GM06990 (cell line): ENCODE data around the gene XPOT.
A peak's percentile ranks its signal among the peaks of the same experiment; 100 is the strongest.

ENCODE experiments used
- DNase-seq: peaks from one replicate; pipeline ENCODE4 v3.0.0-alpha.2; 2011; ENCODE audit not compliant: insufficient read length; ENCODE audit errors: extremely low read depth
- H3K27me3 ChIP-seq: replicated peaks from 2 replicates; pipeline ENCODE4 v1.6.0; 2011; ENCODE audit warnings: low read length; ENCODE audit not compliant: control insufficient read depth, insufficient read depth
- H3K36me3 ChIP-seq: 2 replicates; pipeline ENCODE4 v1.5.1; 2011; ENCODE audit warnings: low read length; ENCODE audit not compliant: control insufficient read depth, insufficient read depth
- H3K4me3 ChIP-seq: replicated peaks from 2 replicates; pipeline ENCODE4 v1.5.1; 2011; ENCODE audit warnings: low read depth, mild to moderate bottlenecking, control low read depth, low read length
- TF ChIP-seq, protein P1 (sequence below): IDR thresholded peaks from 2 replicates; pipeline ENCODE4 v1.5.1; 2011; ENCODE audit warnings: low read length, control low read depth, mild to moderate bottlenecking, inconsistent platforms; ENCODE audit not compliant: insufficient read depth, poor library complexity, severe bottlenecking

Gene XPOT

DNA sequence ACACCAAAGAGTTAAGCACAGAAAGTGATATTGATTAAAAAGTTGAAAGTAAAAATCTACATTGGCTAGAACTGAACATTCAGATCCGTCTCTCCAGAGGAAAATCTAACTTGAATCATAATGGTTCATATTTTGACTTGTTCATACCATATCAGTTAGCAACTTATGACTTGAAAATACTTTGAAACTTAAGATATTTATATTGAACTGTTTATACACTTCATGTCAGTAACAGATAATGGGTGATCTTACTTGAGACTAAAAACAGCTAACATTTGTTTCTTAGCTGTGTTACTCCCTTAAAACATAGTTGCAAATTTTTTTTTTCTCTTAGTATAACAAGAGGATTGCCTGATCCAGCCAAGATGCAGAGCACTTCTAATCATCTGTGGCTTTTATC is 51.3 kb downstream of the XPOT start:
- Histone ChIP-seq H3K4me3 (no peak overlapping the region), H3K27me3 (no peaks in the 10 kb centered on the region), H3K36me3 (peaks cover 2% of the 10 kb centered on the region; the same call in 1 of the 2 replicates)
- TF ChIP-seq, protein P1, sequence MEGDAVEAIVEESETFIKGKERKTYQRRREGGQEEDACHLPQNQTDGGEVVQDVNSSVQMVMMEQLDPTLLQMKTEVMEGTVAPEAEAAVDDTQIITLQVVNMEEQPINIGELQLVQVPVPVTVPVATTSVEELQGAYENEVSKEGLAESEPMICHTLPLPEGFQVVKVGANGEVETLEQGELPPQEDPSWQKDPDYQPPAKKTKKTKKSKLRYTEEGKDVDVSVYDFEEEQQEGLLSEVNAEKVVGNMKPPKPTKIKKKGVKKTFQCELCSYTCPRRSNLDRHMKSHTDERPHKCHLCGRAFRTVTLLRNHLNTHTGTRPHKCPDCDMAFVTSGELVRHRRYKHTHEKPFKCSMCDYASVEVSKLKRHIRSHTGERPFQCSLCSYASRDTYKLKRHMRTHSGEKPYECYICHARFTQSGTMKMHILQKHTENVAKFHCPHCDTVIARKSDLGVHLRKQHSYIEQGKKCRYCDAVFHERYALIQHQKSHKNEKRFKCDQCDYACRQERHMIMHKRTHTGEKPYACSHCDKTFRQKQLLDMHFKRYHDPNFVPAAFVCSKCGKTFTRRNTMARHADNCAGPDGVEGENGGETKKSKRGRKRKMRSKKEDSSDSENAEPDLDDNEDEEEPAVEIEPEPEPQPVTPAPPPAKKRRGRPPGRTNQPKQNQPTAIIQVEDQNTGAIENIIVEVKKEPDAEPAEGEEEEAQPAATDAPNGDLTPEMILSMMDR: no peak
- no peak for DNase-seq

DNA sequence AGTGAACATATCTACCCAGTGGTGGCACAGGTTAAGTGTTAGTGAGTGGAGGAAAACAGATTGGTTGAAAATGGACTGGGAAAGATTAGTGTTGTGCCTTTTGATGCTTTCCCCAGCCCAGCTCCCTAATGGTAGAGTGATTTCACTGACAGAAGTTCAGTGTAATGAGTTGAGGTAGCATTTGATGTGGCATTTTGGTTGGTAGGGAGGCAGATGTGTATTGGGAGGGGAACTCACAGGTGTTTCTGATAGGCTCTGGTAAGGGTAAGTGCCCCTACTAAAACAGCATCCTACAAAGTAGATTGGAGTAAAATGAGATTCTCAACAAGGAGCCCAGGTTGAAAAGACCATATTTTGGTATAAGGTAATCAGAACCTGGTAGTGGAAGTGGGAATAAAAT is 51.9 kb downstream of the XPOT start:
- TF ChIP-seq, protein P1: no peak
- H3K4me3 ChIP-seq: no peak overlapping the region
- no peaks in the 10 kb centered on the region for H3K27me3 ChIP-seq
- peaks cover 2% of the 10 kb centered on the region; the same call in 1 of the 2 replicates for H3K36me3 ChIP-seq
- no peak for DNase-seq

DNA sequence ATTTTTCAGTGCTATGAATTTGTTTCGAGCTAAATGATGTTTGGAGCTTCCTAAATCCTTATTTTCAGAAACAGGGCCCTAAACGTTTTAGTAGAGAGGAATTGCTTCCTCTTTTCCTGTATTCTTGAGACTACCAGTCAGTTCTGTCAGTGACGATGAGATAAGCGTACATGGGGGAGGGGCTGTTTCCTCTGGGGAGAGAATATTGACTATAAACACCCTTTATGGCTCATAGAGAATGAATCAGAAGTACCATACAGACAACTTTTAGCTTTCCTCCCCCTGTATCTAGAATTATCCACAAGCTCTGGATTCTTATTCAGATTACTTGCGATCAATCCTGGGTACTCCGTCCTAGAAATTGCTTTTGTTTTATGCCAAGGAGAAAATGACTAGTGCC is 52.8 kb downstream of the XPOT start:
- TF ChIP-seq, protein P1: no peak
- no peak overlapping the region for H3K4me3 ChIP-seq
- peaks cover 5% of the 10 kb centered on the region for H3K36me3 ChIP-seq
- no peak for DNase-seq
- H3K27me3 ChIP-seq: no peaks in the 10 kb centered on the region

DNA sequence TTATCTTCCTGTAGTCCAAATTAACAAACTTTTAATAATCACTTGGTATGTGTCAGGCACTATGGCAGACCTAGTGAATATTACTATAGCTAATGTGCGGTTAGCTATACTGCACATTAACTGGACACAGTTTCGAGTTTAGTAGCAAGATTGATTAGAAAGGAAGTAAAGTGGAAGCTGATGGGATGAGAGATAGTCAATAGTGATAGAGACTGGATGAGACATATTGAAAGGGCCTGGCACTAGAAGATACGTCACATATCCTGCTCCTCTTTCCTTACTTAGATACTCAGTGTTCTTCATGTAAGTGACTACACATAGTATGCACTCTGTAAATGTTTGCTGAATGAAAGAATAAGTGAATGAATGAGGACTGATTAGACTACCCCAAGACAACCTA is 53.3 kb downstream of the XPOT start:
- no peak overlapping the region for H3K4me3 ChIP-seq
- peak; percentile 28 for DNase-seq
- TF ChIP-seq, protein P1: no peak
- H3K36me3 ChIP-seq: peaks cover 5% of the 10 kb centered on the region
- no peaks in the 10 kb centered on the region for H3K27me3 ChIP-seq

DNA sequence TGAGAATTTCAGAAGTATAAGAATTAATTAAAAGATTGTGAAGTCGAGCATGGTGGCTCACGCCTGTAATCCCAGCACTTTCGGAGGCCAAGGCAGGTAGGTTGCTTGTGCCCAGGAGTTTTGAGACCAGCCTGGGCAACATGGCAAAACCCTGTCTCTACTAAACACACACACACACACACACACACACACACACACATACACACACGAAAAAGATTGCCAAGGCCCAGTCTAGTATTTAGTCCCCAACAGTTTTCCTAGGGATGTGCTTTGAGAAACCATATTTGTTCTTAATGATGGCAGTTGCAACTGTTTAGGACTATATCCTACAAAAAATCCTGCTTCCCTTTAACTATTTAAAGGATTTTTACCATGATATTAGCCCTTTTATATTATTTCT is 53.7 kb downstream of the XPOT start:
- TF ChIP-seq, protein P1: no peak
- Histone ChIP-seq H3K4me3 (no peak overlapping the region), H3K36me3 (peaks cover 5% of the 10 kb centered on the region), H3K27me3 (no peaks in the 10 kb centered on the region)
- no peak for DNase-seq

DNA sequence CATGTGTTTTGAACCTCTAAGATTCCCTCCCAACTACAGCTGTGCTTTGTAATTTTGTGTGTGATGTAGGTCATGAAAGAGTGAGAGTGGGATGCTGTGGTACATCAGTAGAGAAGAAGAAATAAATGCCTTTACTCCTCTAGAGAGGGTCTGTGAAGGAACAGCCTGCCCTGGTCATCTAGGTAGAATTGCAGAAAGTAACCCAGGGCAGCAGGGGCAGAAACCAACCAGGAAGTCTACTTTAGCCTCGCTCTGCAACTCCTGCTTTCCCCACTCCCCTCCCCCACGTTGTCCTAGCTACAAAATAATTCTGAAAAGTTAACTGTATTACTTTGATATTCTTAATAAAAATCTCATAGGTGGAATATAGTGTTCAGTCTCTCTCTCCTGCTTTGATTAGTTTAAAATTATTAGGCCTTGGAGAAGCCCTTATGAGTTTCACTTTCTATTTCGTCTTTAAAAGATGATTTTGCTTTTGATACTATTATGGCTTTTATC is 55.3 kb downstream of the XPOT start:
- Histone ChIP-seq H3K4me3 (peak overlapping the region; percentile 1; the same call in 1 of the 2 replicates), H3K27me3 (no peaks in the 10 kb centered on the region), H3K36me3 (peaks cover 5% of the 10 kb centered on the region)
- TF ChIP-seq, protein P1: no peak
- no peak for DNase-seq
